NCI-H2081 treated with DMSO at 0.1 percent for 48 hours (cell line): Measurements from ENCODE around the gene COL4A2.
"Not testable (repeated sequence)": the region's sequence is repeated elsewhere in the genome, so short reads cannot be mapped to it uniquely, and the experiment has no call there.

ENCODE experiments used
- DNase-seq: peaks from one replicate; lab custom pipeline; 2025; lab: John Stamatoyannopoulos, UW

Gene COL4A2

DNA sequence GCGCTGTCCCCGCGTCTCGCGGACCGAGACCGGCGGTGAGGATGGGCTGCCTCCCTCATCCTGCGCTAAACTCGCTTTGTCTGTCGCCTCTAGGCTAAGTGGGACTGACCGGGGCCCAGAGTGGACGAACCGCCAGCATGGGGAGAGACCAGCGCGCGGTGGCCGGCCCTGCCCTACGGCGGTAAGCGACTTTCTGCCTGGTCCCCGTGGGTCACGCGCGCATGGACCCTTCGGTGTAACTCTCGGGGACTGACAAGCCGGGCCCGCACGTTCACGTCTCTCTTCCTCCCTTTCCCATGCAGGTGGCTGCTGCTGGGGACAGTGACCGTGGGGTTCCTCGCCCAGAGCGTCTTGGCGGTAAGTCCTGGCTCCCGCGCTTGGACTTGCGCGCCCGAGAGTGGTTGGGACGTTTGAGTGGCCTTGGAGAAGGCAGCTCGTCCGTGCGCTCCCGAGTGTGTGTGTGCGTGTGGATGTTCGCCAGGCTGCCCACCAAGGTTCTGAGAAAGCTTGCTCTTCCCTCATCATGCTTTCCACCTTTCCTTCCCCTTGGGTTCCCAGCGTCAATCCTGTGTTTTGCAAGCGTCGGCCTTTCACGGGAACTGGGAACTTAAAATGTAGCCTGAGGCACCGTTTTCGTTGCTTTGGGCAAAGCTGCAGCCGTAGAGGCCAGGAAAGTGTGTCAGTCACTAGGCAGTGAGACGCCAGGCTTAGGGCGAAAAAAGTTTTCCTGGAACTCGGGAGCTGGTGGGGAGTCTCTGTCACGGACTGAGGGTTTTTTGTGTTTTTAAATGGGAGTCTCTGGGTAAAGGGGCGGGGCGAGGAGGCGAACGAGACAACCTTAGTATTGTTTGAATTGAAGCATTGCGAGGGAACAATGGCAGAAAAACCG is 927 bp downstream of the COL4A2 start:
- DNase-seq = no peak

DNA sequence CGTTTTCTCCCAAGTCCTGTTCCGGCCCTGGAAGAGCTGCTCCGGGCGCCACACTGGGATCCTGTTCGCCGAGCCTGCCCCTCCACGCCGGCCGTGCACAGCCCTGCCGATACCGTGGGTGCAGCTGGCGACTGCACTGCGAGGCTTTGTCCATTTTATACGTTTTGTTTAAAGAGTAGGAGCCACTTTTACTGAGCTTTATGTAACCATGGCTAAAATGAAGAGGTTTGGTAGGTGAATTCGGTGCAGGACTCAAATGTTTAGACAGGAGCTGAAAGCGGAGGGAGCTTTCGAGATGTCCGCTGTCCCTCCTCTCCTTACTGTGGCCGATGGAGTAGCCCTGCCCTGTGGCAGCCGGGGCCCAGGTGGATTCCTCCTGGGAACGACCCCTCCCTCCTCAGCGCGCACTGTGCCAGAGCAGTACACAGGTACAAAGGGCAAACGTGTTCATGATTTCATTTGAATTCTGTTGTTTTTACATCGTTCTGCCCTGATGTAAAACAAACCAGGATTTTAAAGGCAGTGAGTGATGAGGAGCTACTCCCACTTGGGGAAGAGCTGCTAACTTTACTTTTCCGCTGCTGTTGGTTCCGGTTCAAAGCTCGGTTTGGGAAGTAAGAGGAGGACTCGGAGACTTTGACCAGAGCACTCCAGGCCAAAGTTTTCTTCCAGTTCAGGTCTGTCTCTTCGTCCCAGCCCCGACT is 1.7 kb downstream of the COL4A2 start:
- DNase-seq = no peak

DNA sequence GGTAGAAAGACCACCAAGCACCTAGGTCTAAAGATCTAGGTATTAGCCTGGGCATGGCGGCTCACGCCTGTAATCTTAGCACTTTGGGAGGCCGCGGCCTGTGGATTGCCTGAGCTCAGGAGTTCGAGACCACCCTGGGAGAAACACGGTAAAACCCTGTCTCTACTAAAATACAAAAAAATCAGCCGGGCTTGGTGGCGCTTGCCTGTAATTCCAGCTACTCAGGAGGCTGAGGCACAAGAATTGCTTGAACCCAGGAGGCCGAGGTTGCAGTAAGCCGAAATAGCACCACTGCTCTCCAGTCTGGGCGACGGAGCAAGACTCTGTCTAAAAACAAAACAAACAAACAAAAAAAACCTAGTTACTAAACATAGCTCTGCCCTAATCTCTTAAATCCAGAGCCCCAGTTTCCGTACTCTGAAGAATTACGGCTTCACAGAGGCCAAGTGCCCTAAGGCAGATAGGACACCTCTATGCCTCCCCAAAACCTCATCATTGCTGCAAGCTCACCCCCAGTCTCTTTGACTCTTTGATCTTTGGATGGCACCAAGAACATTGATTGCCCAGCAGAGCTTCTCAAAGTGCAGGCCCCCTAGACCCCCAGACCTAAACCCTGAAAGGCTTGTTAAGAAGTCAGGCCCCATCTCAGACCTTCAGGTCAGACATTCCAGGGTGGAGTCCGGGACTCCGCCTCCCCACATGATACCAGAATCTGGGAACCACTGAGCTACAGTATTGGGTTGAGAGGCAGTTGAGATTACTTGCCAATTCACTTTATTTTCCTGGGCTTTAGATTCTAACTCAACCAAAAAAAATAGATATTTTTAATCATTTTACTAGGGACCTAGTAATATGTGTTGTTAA is 2.8 kb downstream of the COL4A2 start:
- no peak for DNase-seq

DNA sequence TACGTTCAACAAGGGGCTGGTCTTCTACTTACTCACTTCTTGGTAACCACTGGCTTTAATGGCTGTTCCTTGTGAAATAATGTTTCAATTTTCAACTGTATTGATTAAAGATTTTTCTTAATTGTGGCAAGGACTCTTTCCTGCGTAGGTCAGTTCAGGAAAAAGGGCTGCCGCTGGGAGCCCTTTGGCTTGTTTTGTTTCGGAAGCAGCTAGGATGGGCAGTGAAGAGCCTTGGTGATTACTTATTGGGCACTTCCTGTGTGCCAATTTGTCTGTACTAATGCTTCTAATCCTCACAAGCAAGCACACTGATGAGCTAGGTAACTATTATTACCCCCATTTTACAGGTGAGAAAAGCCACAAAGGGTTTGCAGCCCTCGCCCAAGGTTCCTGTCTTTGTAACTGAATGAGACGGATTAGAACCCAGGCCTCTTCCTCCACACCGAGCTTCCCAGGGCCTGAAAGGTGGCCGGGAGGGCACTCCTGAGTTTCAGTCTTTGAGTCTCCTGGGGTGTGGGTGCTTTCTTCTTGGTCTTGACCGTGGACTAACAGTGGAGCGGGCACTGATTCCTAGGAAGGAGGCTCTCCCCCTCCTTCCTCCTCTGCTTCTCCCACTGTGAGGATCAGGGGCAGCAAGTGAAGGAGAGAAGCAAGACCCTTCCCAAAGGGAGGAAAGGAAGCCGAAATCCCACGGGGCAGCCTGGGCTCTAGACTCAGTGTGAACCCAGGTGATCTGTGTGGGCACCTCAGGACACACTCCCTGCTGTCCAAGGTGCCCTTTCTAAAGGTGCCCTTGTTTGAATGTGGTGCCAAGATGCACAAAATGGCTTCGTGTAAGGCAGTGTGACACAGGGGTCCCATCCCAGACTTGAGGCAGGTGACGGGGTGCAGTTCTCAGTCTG is 3.7 kb downstream of the COL4A2 start:
- no peak for DNase-seq

DNA sequence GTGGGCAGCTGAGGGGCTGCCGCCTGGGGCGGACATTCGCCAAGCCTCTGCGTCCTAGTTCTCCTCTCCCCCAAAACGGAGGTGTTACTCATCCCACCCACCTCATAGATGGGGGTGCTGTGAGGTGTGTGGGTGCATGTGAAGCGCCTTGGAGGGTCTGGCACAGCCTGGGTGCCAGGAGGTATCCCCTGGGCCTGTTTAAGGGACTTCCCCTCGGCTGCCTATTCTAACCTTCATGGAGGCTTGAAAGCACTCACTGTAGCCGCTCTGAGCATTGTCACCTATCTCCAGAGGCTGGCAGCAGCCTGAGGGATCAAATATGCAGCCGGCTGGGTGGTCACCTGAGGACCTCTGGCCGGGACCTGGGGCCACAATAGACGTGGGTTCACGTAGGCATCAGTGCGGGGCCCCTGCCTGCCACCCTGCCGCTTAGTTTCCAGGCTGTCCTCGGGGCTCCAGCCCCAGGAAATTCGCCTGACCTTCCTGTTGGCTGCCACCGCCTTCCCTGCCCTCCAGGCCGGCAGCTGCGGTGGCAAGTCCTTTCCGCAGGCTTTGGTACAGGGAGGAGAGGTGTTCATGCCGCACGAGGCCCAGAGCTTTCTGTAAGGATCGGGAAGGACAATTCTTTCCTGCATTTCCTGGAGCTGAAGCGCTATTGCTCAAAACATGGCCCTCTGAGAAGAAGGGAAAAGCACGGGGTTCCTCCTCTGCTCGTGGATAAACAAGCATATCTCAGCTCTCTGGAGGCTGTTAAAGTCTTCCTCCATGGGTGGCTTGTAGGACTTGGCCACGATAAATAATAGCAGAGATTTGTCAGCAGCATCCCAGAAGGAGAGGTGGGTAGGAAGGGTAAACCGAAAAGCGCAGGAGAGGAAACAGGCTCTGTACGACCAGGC is 4.6 kb downstream of the COL4A2 start:
- no peak for DNase-seq

DNA sequence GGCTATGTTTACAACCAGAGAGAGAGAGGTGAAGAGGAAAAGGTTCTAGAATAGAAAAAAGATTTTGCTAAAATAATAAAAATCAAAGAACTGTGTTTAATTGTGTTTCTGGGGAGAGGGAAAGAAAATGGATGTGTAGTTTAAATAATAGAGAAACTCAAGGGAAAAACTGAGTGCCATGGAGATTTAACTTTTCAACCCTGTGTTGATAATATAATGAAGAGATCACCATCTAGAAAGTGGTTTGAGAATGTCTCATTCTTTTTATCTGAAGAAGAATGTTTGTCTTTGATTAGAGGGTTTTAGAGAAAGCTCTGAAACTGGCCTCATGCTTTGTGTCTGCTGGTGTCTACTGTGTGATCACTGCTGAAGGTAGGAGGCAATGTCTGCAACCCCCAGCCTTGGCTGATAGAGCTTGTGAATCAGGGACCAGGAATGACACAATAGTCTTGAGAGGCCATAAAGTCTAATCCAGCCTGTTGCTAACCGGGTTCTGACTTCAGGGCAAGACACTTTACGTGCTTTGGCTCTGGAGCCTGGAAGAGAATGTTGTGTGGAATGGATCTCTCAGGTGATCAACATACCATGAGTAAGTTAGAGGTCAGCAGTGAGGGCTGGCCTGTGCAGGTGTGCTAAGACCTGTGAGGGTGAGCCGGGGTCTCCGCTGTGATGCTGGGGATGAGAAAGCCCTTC is 5.4 kb downstream of the COL4A2 start:
- DNase-seq = no peak

DNA sequence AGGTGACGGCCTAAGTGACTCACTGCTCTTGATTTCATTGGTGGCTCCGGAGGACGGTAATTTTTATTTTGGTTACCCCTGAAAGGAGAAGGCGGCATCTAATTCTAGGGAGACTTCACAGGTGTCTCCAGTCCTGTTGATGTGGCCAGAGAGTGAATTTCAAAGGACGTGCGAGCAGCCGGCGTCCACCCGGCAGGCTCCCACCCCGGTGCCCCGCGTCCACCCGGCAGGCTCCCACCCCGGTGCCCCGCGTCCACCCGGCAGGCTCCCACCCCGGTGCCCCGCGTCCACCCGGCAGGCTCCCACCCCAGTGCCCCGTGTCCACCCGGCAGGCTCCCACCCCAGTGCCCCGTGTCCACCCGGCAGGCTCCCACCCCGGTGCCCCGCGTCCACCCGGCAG is 6.2 kb downstream of the COL4A2 start:
- not testable (repeated sequence) for DNase-seq

DNA sequence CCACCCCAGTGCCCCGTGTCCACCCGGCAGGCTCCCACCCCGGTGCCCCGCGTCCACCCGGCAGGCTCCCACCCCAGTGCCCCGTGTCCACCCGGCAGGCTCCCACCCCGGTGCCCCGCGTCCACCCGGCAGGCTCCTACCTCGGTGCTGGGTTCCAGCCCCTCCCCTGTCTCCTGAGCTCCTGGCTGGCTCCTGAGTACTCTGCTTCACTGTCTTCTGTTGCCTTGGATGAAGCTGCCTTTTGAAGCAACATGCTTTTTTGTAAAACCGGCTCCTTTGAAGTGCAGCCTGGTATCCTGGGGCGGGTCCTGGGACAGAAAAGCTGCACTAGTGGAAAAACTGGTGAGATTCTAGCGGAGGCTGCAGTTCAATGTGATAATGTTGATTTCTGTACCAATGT is 6.6 kb downstream of the COL4A2 start:
- DNase-seq = not testable (repeated sequence)

DNA sequence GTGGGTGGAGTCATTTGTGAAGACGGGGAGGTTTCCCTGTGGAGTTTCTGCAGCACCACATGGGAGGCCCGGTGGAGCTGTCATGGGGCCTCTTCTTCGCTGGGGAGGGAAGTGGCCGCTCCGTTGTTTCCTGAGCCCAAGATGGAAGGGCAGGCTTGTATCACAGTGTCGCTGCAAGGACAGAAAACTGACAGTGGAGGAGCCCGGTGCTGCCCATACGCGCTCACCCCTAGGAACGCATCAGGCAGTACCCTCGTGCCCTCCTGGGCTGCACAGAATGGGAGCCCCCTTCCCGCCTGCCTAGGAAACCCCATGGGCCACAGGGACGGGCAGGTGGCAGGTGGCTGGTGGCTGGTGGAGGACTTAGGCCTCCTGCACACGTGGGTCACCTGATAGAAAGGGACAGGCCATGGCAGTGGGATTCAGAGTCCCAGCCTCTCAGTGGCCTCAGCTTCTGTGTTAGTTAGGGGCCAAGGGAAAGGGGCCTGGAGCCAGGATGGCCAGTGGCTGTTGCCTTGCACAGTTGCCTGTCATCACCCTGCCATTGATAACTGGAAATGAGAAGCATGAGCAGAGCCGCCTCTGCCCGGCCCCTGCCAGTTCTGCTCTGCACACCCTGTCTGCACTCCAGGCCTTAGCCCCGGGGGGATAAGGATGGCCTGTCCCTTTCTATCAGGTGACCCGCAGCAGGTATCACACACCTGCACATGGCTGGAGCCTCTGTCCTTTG is 7.6 kb downstream of the COL4A2 start:
- DNase-seq = no peak

DNA sequence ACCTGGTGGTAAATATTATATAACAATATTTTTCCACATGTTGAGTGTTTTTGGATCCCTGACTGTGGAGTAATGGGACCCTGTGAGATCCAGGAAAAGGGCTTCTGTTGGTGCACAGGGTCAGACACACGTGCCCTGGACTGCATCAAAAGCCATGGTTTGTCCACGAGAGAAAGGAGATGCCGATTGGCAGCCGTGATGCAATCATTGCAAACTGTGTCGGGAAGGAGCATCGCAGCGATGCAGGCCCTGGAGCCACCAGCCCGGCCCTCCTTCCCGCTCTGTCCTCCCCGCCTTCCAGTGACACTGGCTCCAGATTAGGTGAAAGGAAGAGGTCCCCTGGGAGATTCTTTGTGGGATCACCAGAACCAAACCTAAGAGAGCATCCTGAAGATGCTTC is 9.1 kb downstream of the COL4A2 start:
- DNase-seq = no peak

DNA sequence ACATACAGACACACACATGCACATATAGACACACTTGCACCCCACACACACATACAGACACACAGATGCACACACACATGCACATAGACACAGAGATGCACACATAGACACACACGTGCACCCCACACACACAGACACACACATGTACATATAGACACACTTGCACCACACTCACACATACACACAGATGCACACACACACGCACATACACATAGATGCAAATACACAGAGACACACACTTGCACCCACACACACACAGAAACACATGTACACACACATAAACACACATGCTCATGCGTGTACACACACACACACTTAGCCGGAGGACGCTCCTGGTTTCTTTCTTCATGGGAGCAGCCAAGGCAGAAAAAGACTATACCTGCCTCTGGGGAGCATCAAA is 10.0 kb downstream of the COL4A2 start:
- no peak for DNase-seq

DNA sequence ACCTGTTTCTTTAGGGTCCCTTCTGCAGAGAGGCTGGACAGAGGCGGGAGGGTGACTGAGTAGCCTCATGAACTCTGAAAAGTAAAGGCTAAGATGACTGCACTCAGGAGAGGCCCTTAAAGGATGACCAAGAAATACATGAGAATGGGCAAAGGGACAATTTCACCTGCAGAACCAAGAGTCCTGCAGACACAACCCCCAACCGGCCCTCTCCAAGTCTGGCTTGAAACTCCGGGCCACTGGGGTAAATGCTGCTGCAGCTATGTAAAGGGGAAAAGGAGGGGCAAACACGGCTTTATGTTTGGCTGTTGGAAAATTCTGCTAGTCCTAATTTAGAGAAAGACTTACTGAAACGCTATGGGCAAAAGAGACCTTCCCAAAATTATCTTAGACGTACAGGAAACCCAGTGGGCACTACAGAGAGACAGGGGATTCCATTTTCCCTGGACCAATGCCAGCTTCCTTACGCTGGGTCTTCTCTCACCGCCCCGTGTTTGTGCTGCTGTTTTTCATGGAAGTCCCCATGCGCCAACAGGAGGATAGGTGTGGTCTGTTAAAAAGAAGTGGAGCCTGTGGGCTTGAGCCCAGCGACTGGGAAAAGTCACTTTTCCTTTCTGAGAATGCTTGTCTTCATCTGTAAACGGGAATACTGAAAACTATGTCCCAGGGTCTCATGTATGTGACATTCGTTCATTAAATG is 10.6 kb downstream of the COL4A2 start:
- no peak for DNase-seq

DNA sequence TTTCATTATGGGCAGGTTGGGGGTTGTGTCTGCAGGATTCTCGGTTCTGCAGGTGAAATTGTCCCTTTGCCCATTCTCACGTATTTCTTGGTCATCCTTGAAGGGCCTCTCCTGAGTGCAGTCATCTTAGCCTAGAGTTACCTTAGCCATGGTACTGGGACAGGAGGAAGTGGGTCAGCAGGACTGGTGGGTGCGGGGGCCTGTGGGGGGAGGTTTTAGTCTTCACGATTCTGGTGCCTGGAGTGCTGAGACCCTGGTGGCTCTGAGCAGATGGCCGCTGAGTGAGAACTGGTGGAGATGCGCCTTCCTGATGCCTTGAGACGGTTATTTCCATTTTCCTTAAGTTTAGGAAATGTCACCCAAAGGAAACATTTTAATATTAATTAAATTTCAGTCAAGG is 11.8 kb downstream of the COL4A2 start:
- no peak for DNase-seq

DNA sequence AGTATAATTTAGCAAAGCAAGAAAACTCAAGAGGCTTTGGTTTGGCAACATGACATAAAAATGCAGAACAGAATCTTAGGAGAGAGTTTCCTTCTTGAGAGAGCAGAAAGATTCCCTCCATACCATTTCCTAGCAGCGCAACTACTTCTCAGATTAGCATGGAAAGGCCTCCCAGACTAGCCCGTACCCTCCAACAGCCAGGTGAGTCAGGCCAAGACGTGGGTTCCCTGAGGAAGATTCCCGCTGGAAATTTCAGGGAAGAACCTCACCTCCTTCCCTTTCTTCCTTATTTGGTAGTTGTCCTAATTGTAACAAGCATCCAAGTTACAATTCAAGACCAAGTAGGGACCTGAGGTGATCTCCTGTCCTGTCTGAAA is 12.3 kb downstream of the COL4A2 start:
- no peak for DNase-seq

DNA sequence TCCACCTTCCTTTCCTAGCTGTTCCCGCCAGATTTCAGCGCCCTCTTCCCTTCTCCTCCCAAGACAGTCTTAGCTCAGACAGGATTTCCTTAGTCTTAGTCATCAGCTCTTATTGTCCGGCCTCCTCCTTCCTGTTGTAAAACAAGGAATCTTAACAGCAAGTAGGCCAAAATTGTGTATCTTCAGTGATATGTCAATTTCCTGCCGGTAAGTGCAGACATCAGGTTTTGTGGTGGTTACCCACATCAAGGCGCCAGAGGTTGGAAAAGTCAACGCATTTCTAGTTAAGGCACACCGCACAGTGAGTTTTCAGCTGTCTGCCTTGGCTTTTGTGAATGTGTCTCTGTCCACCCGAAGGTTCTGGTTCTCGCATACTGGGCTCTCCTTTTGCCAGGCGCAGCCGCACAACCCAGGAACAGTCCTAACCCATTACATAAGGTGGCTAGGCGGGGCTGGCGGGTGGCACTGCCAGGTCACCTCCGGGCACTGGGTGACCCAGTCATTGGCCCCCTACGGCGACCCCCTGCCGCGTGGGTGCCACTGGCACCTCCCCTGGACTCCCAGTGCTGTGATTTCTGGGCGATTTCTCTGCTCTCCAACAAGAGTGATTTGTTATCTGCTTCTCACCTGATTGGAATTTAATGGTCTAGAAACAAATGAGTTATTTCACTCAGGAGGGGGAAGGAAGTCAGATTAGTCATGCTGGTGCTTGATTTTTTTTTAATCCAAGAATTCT is 12.9 kb downstream of the COL4A2 start:
- DNase-seq = no peak

DNA sequence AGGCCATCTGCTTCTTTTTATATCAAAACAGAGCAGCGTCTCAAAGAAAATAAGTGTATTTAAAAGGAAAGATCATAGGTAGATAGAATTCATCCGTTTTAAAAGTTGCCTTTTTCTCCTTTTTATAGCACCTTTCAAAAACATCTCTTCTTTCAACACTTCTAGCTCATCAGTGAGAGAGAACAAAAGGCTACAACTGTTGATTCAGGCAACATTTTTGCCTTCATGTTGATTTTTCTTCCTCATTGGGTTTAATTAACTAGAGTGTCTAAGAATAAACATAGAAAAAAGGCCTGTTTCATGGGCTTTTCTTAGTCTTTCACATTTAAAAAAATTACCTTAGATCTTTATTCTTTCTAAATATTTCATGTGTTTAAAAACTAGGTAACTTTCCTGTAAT is 13.6 kb downstream of the COL4A2 start:
- no peak for DNase-seq

DNA sequence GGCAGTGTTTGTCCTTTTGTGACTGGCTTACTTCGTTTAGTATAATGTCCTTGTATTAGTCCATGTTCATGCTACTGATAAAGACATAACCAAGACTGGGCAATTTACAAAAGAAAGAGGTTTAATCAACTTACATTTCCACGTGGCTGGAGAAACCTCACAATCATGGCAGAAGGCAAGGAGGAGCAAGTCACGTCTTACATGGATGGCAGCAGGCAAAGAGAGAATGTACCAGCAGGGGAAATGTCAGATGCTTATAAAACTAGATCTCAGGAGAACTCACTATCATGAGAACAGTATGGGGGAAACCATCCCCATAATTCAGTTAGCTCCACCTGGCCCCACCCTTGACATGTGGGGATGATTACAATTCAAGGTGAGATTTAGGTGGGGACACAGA is 14.5 kb downstream of the COL4A2 start:
- DNase-seq = not testable (repeated sequence)
